GM12864 (cell line): ENCODE measurements around the gene NFIA.

Source experiments
- DNase-seq: peaks from one replicate; pipeline ENCODE4 v3.0.0-alpha.2; 2011; ENCODE audit warnings: low read depth
- H3K4me3 ChIP-seq: 2 replicates; pipeline ENCODE4 v1.5.1; 2011; ENCODE audit warnings: mild to moderate bottlenecking, low read depth, low read length, control low read depth
- TF ChIP-seq, protein P1 (sequence below): IDR thresholded peaks from 2 replicates; pipeline ENCODE4 v1.5.1; 2011; ENCODE audit warnings: low read depth, mild to moderate bottlenecking, moderate library complexity, low read length, control low read depth, inconsistent platforms; ENCODE audit errors: missing control alignments

The NFIA gene

DNA sequence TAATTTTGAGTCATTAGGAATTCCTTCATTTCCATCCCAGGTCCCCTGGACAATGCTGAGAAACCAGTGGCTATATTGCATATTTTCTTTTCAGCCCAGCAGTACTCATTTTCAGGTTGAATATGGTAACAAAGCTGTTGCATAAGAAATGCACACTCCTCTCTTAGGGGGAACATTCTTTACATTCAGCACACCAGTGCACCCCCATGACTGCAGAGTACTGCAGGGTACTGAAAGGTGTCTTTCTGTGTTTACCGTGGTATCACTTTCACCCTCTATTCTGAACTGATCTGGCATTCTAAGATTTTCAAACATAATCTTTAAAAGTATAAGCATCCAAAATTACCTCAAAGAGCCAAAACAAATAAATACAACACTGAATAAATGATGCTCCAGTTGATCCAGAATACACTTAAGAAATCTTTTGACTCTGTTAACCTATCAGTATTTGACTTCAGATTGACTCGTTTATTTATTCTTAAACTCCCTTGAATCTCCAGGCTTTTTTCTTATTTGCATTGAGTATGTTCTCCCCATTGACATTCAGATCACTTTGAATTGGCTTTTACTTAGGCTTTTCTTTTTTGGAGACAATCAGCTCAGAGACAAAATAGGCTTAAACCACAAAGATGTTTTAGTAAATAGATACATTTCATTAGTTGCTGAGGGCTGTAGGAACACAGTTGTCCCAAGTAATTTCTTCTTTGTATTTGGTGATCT is 213.6 kb downstream of the NFIA start:
- TF ChIP-seq, protein P1, sequence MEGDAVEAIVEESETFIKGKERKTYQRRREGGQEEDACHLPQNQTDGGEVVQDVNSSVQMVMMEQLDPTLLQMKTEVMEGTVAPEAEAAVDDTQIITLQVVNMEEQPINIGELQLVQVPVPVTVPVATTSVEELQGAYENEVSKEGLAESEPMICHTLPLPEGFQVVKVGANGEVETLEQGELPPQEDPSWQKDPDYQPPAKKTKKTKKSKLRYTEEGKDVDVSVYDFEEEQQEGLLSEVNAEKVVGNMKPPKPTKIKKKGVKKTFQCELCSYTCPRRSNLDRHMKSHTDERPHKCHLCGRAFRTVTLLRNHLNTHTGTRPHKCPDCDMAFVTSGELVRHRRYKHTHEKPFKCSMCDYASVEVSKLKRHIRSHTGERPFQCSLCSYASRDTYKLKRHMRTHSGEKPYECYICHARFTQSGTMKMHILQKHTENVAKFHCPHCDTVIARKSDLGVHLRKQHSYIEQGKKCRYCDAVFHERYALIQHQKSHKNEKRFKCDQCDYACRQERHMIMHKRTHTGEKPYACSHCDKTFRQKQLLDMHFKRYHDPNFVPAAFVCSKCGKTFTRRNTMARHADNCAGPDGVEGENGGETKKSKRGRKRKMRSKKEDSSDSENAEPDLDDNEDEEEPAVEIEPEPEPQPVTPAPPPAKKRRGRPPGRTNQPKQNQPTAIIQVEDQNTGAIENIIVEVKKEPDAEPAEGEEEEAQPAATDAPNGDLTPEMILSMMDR = no peak
- no peak for DNase-seq
- no peak overlapping the region for H3K4me3 ChIP-seq

DNA sequence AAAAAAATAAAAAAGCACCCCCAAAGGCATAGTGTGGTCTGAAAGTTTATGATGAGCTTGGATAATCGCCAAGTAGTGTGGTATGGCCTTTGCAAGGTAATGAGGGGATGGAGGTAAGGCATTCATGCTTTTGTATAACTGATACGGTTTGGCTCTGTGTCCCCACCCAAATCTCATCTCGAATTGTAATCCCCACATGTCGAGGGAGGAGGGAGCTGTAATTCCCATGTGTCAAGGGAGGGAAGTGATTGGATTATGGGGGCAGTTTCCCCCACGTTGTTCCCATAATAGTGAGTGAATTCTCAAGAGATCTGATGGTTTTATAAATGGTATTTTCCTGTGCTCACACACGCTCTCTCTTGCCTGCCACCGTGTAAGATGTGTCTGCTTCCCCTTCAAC is 215.5 kb downstream of the NFIA start:
- TF ChIP-seq, protein P1 = no peak
- H3K4me3 ChIP-seq = no peak overlapping the region
- no peak for DNase-seq

DNA sequence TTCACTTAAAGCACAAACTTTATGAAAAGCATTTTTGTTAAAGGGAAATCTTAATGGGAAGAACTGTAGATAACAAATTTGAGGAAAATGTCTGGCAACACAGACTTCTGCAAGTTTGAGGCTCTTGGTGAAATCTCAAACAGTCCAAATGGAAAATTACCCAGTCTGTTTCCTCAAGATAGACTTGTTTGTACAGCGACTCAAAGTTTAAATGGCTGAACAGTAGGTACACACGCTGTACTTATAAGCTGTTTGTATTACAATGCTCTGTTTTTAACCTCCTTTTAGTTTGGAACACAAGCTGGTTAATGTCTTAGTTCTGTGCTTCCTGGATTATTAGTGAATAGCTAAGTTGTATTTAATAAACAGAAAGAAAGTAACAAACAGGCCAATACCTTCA is 217.1 kb downstream of the NFIA start:
- H3K4me3 ChIP-seq = no peak overlapping the region
- TF ChIP-seq, protein P1 = no peak
- DNase-seq = no peak

DNA sequence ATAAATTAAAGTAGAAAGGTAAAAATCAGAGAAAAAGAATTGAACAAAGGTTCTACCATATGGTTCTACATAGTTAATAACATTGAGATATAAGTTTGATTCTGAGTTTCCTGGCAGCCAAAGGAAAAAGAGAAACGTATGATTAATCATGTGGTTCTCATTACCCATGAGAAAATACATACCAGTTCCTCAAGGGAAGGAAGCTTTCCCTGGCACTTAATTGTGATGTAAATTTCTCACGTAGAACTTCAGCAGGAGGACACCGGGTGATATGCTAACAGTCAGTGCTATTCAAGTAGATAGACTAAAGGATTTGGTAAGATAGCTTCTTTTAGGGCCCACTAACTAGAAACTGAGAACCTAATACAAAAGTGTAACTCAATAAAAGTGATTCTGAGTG is 218.5 kb downstream of the NFIA start:
- TF ChIP-seq, protein P1 = no peak
- no peak overlapping the region for H3K4me3 ChIP-seq
- DNase-seq = no peak

DNA sequence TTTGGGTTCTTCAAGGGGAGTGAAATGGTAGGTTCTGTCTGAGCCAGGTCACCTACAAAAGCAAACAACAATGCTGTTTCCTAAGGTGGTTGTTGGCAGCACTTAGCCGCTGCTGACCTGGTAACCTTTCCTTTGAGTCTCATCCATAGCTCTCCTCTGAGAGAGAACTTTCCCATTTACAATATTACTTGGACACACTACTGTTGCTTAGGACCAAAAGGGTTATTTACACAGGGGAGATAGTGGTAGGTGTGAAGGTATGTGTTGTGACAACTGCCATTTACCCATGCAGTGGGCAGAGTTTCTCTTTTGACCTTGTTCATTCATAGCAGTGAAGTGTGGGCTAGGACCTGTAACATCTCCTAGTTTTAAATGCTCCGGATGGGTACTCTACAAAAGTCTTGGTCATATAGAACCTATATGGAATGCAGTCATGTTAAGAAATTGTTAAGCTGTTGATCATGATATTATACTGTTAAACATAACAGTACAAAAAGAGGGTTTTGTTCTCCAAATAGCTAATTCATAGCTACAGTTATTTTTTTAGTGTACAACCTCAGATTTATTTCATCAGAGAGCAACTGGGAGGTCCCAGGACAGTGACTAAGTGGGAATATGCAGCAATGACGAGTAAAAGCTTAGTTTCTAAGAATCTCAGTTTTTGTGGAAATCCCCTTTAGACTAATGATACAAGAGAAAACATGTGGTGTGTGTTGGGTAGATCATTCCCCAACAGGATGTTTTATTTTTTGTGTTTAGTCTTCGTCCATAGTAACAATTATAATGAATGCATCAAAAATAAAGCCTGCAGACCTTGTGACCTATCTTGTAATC is 219.7 kb downstream of the NFIA start:
- TF ChIP-seq, protein P1 = no peak
- H3K4me3 ChIP-seq = no peak overlapping the region
- DNase-seq = no peak

DNA sequence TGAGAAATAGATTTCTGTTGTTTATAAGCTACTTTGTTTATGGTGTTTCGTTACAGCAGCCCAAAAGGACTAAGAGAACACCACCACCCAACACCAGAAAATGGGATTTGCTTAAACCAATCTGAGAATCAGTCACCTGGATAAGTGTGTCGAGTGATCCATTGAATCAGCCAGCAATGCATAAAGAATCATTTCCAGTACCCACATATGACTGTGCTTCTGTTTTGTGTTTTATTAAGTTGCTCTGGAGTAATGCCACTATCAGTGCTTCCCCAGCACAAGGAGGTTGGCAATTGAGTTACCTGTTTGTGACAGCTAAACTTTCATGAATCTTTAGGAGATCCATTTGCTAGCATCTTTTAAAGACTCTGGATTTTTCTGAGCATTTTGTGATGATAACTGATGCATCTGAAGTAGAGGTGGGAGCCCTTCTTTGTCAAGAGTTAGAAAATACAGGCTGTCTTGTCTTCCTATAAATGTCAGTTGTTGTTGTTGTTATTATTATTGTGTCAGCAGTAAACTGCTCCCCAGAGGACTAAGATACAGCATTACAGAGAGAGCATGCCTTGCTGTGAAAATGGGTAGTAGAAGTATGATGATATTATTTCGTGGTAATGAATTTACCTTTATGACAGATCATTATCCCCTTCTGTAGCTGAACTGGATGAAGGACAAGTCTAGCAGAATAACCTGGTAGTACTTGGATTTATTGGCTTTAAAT is 225.2 kb downstream of the NFIA start:
- TF ChIP-seq, protein P1 = no peak
- H3K4me3 ChIP-seq = no peak overlapping the region
- no peak for DNase-seq
